Glomerular endothelial cell (primary cell): ENCODE data around the gene ADK. TPM values are rescaled to one million over a fixed set of nuclear protein-coding genes. Genes with fewer than 3 reads are reported as not detected.
"Not testable (repeated sequence)": the region's sequence is repeated elsewhere in the genome, so short reads cannot be mapped to it uniquely, and the experiment has no call there.

Experiments used
- DNase-seq: peaks from one replicate; pipeline ENCODE4 v3.0.0-alpha.2; 2011; ENCODE audit warnings: low read depth, low spot score; ENCODE audit errors: extremely low read depth
- total RNA-seq: library from RNA; depleted of rRNA; stranded (reverse); fragments of >200 nt; gene quantifications from 2 replicates; pipeline ENCODE4 v1.2.3, GENCODE V29; 2015

ADK gene
- total RNA-seq, 1 donor from 2014 or later: 23.9 TPM

GRCh38 chr10:74140553-74140952 lies 10.5 kb upstream of the ADK start:
- no peak for DNase-seq

DNA sequence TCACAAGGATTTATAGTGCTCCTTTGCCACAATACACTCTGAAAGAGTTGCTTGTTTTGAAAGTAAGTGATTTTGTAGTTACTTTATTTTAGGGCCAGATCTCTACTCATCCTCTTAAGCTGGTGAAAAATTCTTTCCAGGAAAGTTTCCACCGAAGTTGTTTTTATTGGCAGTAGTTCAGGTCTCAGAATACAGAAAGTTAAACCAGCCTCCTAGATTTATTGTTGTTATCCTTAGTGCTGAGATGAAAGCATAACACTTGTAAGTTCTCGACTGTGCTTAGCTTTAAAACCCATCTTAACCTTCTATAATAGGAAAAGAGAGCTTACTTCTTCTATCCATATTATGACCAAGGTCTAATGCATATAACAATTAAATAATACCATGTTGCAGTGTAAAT lies 5.9 kb upstream of the ADK start:
- peak; percentile 76 for DNase-seq

DNA sequence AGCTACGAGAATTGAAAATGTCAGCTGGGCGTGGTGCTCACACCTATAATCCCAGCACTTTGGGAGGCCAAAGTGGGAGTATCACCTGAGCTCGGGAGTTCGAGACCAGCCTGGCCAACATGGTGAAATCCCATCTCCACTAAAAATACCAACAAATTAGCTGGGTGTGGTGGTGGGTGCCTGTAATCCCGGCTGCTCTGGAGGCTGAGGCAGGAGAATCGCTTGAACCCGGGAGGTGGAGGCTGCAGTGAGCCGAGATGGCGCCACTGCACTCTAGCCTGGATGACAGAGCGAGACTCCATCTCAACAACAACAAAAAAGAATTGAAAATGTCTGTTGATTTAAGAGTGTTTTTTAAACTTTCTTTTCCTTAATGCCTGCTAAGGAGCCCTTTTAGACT lies 4.0 kb upstream of the ADK start:
- DNase-seq: not testable (repeated sequence)

DNA sequence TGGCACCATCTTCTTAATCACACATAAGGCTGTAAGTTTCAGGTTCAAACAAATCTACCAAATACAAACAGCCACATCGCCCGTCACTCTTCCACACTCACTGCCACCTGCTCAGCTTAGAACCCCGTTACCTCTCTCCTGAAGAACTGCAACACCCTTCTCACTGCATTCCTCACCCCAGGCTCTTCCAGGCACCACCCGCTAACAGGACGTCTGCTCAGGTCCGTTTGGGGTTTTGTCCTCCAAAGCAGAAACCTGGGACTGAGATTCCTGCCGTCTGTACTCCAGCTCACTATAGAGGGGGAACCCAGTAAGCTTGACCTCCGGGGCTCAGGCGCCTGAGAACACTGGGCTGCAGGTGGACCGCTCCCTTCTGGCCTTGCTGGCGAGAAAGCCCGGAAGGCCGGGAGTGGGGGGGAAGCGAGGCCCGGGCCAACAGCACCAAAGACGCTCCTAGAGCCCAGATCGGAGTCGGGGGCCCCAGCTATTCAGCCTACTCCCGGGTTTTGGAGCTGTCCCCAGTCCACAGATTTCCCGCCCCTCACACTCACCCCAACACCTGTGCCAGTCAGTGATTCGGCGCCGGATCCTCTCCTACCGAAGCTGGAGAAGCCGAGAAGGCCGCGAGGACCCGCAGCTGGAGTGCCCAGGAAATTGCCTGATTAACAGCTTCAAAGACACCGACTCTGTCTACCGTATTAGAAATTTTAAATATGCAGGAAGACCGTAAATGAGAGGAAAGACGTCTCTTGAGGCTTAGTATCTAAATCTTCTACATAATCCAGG lies 624 bp upstream of the ADK start, which contains the start of gene AP3M1:
AP3M1 (minus strand) TSS at position 625 of the 786 bp plus-strand sequence. CDS start 12,449 bp downstream, outside the sequence.
- no peak for DNase-seq

DNA sequence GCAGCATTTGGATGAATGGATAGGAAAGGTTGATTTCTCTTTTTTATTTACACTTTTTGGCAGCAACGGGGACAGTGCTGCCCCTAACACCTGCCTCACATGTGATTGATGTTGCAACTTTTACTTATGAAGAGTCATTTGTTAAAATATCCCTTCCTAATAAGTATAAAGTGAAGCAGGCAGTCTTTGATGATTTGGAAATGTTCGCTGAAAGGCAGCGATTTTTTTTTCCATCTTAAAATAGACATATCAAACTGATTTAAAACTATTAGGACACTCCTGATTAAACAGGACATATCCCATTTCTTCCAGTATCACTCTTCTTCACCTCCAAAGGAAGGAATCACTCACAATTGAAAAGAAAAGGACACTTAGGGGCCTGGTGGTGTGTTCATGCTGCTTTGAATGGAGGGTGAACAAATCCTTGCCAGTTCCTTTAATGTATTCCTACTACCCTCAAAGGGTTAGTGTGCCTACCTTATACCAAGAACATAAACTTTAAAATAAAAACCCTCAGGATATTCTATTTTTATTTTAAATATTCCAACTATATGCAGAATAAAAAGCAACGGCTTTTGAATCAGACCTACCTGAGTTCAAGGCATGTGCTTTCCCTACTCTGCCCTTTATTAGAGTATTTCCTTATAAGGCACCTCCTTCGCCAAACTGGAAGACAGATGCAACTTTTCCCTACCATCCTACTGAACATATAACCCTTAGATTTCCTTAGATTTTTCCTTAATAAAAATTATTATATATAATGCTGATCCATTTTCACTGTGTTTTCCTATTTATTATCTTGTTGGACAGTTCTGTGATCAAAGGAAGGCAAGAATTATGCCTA lies 1.1 kb downstream of the ADK start:
- no peak for DNase-seq

GRCh38 chr10:74153123-74153522 lies 2.1 kb downstream of the ADK start:
- no peak for DNase-seq

GRCh38 chr10:74153676-74154075 lies 2.7 kb downstream of the ADK start:
- no peak for DNase-seq

DNA sequence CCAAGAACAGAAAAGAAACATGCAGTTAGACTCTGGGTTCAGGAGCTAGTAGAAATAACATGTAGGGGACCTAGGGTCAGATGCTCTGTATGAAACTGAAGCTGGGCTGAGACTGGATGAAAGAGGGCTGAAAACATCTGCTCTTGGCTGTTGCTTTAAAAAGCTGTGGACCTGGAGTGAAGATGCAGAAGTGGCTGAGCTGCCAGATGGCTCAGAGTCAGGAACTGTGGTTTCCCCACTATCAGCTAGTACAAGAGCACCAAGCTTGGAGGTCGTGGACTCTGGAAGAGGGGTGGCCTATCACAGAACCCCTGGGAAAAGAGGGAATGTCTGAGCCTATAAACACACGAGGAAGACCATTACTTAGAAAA lies 5.9 kb downstream of the ADK start:
- DNase-seq: no peak

DNA sequence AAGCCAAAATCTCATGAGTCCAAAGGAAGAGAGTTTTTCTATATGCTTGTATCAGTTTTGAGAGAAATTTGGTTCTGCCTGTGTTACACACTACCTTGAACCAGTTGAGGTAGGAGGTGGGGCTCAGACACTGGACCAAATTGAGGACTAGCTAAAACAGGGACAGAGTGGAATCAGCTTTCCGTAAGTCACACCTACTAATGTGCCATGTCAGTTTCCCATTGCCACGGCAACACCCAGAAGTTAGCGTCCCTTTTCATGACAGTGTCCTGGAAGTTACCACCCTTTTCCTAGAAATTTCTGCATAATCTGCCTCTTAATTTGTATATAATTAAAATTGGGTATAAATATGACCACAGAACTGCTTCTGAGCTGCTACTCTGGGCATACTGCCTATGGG lies 9.0 kb downstream of the ADK start:
- no peak for DNase-seq

DNA sequence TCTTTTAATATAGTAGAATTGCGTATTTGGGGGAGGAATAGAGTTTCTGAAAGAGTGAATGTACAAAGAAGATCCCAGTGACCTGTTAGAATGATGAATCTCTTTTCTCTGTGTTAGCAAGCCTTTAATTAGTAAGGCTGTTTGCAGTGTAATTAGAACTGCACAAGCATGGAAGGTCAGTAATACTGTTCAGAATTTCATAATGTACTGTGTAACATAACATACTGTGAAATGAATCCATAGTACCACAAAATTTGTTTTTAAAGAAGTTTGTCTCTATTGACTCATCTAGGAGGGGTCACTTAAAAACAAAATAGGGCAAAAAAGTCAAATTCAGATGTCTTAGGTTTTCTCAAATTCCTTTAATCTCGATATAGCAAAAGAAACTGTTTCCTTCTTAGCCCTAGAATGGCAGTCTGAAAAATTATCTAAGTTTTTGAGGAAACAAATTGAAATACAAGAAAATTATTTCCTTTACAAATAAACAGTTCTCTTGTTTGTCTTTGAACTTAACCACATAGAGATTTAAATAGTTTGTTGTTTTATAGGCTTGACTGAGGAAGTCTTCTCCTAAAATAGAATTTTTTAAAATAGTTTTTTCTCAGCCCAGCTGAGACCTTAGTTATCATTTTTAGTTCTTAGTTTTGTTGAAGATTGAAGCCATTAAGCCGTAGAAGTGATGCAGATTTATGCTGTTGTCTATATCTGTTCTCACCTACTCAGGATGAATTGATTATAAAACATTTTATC lies 12.5 kb downstream of the ADK start:
- no peak for DNase-seq

- DNase-seq: no peak
Measured at GRCh38 chr10:74164716-74165529, 13.9 kb downstream of the ADK start.

DNA sequence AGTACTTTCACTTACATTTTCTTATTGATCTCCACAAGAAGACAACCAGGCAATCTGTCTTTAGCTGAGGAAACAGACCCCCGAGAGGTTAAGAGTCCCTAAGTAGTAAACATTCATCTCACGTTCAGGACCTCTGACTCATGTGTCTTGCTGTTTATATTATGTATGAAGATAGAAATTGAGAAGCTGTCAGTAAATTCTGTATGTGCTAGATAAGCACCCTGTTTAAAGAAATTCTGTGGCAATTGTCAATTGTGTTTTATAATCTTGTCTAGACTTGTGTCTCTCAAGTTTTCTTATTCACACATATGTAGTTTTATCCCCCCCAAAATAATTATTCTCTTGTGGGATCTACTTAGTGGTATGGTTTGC lies 14.5 kb downstream of the ADK start:
- DNase-seq: no peak

DNA sequence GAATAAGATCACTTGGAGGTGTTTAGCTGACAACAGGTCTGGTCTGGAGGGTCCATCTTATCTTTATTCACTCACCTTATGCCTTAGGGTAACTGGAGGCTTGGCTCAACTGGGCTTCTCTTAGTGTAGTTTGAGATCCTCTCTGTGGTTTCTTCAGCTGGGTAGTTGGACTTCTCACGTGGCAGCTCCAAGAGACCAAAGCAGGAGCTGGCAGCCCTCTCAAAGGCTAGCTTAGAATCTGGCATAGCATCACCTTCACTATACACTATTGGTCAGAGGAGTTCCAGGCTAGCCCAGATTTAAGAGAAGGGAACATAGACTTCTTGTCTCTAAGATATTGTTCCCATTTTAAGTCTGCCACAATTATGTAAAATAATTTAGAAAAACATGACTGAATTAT lies 16.4 kb downstream of the ADK start:
- no peak for DNase-seq

- DNase-seq: no peak
Measured at GRCh38 chr10:74171625-74172024, 20.6 kb downstream of the ADK start.

DNA sequence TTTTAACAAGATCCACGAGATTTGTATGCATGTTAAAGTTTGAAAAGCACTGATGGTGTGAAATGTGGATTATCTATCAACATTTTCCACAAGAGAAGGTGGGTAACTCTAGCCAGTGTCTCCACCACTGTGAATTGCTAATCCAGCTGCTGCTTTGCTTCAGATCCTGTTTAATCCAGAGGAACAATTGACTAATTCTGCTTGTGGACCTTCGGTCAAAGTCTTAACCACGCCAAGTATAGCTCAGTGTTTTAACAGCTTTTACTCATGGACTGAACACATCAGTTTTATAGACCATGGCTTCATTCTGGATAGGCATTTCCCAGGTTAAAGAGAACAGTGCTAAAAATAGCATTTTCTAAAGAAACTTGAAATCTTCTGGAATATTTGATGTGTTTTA lies 23.5 kb downstream of the ADK start:
- no peak for DNase-seq

DNA sequence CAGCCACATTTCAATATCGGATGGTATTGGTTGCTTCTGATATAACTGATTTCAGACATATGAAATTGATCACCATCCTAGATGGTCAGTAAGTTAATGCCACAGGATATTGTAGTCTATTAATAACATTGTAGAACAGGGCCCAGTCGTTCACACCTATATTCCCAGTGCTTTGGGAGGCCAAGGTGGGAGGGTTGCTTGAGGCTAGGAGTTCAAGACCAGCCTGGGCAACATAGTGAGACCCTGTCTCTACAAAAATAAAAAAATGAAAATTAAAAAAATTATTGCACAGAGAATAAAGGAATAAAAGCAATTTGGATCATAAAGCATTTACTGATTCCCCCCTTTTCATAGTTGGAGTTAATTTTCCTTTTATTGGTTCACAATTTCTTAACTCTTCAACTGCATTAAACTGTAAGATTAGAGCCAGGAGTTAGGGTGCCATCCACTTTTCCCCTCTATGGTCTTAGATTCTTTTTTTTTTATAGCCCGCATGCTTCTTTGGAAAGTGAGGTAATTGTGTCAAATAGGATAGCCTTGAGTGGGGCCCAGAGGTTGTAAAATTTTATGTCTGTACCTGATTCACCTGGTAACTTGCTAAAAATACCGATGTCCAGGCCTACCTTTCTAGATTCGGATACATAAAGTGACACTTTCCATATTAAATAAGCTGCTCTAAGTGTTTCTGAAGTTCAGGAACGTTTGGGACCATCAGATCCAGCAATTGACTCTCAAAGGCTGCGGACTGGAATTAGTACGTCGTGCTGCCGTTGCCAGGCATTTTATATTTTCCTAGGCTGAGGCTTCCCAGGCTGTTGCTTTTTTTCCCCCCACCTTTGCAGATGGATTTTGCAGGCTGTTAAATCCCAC lies 24.7 kb downstream of the ADK start:
- no peak for DNase-seq

DNA sequence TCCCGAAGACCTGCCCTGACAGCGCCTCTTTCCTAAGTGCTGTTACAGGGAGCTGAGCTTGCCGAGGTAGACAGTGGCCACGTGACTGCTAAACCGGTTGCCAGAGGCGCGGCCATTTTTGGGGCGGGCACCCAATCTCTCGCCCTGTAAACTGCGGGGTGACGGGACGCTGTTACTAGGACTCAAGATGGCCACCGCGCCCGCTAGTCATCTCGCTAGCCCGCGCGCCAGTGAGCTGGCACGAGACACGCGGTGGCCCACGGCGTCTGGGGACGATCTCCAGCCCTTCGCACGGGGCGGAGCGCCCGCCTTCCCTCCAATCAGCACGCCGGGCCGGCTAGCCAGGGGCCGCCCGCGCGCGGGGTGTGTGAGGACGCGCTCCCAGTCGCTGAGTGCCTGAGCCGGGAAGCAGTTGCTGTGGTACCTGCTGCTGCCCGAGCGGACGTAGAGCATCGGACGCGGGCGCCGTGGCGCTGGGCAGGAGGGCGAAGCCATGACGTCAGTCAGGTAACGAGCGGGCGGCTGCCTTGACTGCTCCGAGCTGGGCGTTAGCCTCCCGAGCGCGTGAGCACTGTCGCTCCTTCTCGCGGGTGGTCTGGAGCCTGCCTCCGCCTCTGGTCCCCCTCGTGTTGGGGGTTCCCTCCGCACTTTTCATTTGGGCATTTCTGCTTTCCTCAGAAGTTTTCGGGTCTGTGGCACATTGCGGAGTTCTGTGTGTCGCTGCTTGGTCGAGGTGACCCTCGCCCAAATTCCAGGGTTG lies 25.5 kb downstream of the ADK start:
- peak; percentile 69 for DNase-seq

DNA sequence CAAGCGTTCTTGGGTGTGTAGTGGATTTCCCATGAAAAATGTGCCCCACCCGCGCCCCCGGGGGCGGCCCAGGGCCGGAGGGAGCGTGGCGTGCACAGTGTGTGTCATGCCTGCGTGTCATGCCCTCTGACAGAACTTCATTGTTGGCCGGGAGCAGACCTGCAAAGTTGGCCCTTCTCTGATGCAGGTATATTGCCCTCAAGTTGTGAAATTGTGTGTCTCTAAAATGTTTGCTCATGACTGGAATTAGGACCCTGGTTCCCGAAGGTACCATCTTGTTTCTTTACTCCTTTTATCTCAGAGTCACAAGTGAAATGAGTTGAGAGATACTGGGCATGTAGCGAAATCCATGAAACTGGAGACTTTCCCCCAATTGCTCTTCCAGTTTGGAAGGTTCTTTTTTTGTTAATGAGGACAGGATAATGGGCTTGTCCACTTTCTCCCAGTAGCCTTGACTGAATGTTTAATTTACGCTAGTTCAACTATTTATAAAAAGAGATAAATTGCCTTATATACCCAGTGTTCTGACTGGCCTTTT lies 26.2 kb downstream of the ADK start:
- DNase-seq: no peak
